Sciatic nerve (tissue), 2 donors: ENCODE measurements around the gene GPR161. TPM values are rescaled to one million over a fixed set of nuclear protein-coding genes. Genes with fewer than 3 reads are reported as not detected.
"Not testable (repeated sequence)": the region's sequence is repeated elsewhere in the genome, so short reads cannot be mapped to it uniquely, and the experiment has no call there.

Experiments used
- ATAC-seq: fragments of 200-7000 bp; cut with Tn5 transposase; one replicate; pipeline ENCODE4 v1.9.1; 2020; ENCODE audit warnings: mild to moderate bottlenecking, moderate library complexity
- DNase-seq: peaks from one replicate; pipeline ENCODE4 v3.0.0-alpha.2; 2020; ENCODE audit warnings: low spot score
- intact Hi-C: fragments of 100-400 bp; cut with DNase I; formaldehyde crosslinking; loops from one replicate; pipeline ENCODE4 v1.14.2; 2022
- total RNA-seq: library from RNA; stranded (reverse); fragmentation: NEBNext Ultra II Directional; extraction: Animal tissue kit (Norgen Biotek cat#: 25700); gene quantifications from one replicate; pipeline ENCODE4 v1.2.1, GENCODE V29; 2021
- donor health status: DM: no; HTN: no; CAD: no.
- donor health status: DM: no; HTN: no; CAD: no.

Gene GPR161
- total RNA-seq, 1 donor from 2014 or later: 10.7 TPM

DNA sequence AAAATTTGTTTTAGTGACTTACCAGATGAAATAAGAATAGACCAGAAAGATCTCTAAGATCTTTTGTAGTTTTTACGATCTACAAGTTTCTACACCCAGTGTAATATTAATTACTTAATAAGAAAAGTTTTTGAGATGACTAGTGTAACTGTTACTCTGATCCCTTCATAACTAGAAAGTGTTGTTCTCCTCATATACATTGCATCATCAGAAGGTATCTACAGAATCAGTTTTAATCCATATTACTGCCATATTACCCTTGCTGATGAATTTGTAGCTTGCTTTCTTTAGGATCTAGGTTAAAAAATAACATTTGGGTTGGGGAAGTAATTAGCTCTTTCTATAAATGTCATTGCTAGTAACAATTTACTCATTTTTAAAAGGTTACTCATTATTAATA lies 72.5 kb downstream of the GPR161 start:
- intact Hi-C loops: no loop called here
- no peak for ATAC-seq
- no peak for DNase-seq

DNA sequence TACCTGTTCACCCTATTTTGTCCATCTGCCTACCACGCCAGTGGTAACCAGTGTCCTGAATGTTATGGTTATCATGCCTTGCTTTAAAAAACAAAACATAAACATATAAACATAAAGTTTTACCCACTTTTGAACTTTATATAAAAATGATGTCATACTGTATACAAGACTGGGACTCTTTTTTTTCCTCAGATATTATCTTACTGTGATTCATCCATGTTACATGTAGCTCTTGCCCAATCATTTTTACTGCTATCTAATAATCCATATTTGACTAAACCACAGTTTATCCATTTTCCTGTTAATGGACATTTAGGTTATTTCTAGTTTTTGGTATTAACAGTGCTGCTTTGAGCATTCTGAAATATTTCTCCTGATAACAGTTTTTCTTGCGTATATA lies 78.8 kb downstream of the GPR161 start:
- intact Hi-C loops: no loop called here
- no peak for ATAC-seq

GRCh38 chr1:168057355-168057754 lies 79.4 kb downstream of the GPR161 start:
- intact Hi-C loops: no loop called here
- ATAC-seq (no peak), DNase-seq (no peak)

More for the DNA sequence above, 78.8 kb downstream of the GPR161 start:
- no peak for DNase-seq

GRCh38 chr1:168056152-168056551 lies 80.6 kb downstream of the GPR161 start:
- DNase-seq, intact Hi-C loops: not testable (repeated sequence)

DNA sequence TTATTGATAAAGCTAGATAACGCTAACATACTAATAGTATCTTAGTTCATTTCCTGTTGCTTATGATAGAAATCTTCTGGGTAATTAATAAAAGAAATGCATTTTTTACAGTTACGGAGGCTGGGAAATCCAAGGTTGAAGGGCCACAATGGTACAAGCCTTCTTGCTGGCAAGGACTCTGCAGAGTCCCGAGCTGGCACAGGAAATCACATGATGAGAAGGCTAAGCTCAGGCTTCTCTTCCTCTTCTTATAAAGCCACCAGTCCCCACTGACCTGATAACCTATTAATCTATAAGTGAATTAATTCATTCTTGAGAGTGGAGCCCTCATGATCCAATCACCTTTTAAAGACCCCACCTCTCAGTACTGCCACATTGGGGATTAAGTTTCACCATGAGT lies 82.6 kb downstream of the GPR161 start:
- ATAC-seq (peak; percentile 58), DNase-seq (no peak)
- intact Hi-C loops: no loop called here

More at GRCh38 chr1:168056152-168056551, 80.6 kb downstream of the GPR161 start:
- ATAC-seq: peak; percentile 49

GRCh38 chr1:168053681-168054080 lies 83.0 kb downstream of the GPR161 start:
- intact Hi-C loops: no loop called here
- no peak for DNase-seq

GRCh38 chr1:168050880-168051279 lies 85.8 kb downstream of the GPR161 start:
- ATAC-seq (no peak), DNase-seq (no peak)
- intact Hi-C loops: no loop called here

More at GRCh38 chr1:168053681-168054080, 83.0 kb downstream of the GPR161 start:
- ATAC-seq: no peak

- DNase-seq (no peak), ATAC-seq (no peak)
- intact Hi-C loops: no loop called here
Measured at GRCh38 chr1:168050307-168050706, 86.4 kb downstream of the GPR161 start.

DNA sequence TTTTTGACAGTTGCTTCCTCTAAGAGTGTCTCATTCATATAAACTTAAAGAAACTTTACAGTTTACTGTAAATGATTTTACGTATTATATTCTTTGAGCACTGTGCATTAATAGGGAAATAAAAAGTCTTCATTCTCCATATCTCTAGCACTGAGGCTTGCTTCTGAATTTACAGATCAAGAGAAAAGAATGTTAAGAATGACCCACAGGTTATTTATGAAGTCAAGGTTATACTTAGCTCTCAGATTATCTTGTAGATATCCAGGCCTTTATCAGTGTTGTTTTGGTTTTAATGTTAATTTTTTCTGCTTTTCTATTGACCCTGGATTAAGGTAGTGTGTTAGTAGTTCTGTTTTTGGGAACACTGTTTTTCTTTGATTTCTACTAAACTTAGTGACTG lies 91.4 kb downstream of the GPR161 start:
- DNase-seq: no peak
- intact Hi-C loops: no loop called here
- ATAC-seq: no peak

DNA sequence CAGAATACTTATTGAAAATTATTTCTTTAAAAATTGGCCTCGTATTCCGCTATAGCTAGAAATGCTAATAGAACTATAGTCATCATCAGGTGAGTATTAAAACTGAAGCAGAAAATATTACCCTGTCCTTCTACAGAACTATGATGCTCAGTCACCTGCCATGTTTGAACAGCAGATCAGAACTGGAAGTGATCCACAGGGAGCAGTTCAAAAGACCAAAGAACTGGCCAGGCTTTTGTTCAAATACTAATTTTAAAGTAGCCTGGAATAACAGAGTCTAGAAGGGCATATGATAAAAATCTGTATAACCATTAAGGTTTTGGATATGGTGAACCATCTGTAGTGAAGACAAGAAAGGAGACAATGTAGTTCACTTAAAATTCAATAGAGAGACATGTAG lies 94.4 kb downstream of the GPR161 start:
- intact Hi-C loops: no loop called here
- ATAC-seq (no peak), DNase-seq (no peak)

GRCh38 chr1:168035345-168035744 lies 101.4 kb downstream of the GPR161 start:
- no peak for ATAC-seq
- intact Hi-C loops: no loop called here

DNA sequence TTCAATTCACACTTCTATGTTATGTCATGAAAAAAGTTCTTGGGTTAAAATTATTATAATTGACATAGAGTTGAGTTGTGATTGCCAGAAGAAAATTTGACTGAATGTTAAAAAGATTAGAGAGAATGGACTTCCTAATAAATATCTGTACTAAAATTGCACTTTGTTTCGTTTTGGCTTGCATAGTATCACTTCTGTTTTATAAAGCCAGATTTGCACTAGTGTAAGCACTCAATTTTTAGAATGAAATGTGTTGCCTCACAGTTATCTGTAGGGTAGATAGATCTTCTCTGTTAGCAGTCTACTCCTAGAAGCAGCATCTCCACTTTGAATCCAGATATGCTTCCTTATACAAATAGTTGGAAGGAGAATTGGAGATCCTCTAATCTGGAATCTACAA lies 104.7 kb downstream of the GPR161 start:
- intact Hi-C loops: no loop called here
- DNase-seq (no peak), ATAC-seq (no peak)

More at GRCh38 chr1:168035345-168035744, 101.4 kb downstream of the GPR161 start:
- no peak for DNase-seq

GRCh38 chr1:168031627-168032026 lies 105.1 kb downstream of the GPR161 start:
- intact Hi-C loops: no loop called here
- DNase-seq (no peak), ATAC-seq (no peak)

DNA sequence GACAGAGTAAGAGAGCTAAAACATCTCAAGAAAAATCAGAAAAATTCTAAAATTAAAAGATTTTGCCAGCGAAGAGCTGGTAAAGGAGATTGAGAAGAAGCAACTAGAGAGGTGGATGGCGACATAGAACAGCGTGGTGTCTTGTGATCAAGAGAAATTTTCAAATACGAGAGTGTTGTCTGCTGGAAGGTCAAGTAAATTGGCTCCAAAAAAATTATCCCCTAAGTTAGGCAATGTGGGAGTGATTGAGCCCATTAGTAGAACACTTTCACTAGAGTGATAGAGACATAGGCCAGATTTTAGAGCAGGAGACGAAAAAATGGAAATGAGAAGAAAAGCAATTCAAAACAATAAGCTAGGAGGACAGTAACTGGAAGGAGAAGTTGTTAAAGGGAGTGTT lies 105.5 kb downstream of the GPR161 start:
- ATAC-seq (no peak), DNase-seq (no peak)
- intact Hi-C loops: no loop called here

Other genes with a start within 250 kb of the GPR161 start
- gene ADCY10, start 222.8 kb downstream of the GPR161 start, total RNA-seq: 0.67 TPM
- gene DCAF6, start 200.2 kb downstream of the GPR161 start, total RNA-seq: 71.4 TPM
- gene MPC2, start 199.9 kb downstream of the GPR161 start, total RNA-seq: 30.0 TPM
- 24.3 TPM for gene TIPRL, start 42.0 kb upstream of the GPR161 start, total RNA-seq
- 74.4 TPM for gene SFT2D2, start 89.1 kb upstream of the GPR161 start, total RNA-seq
- gene TBX19, start 143.9 kb upstream of the GPR161 start, total RNA-seq: 6.7 TPM